HG03025 (cell line): ENCODE measurements around the gene HMX2.

Source experiments
- ATAC-seq: cut with Tn5 transposase; IDR thresholded peaks from one replicate; pipeline ENCODE4 v1.9.1; 2021; ENCODE audit warnings: mild to moderate bottlenecking, moderate library complexity; ENCODE audit not compliant: unreplicated experiment, low FRiP score

The HMX2 gene

DNA sequence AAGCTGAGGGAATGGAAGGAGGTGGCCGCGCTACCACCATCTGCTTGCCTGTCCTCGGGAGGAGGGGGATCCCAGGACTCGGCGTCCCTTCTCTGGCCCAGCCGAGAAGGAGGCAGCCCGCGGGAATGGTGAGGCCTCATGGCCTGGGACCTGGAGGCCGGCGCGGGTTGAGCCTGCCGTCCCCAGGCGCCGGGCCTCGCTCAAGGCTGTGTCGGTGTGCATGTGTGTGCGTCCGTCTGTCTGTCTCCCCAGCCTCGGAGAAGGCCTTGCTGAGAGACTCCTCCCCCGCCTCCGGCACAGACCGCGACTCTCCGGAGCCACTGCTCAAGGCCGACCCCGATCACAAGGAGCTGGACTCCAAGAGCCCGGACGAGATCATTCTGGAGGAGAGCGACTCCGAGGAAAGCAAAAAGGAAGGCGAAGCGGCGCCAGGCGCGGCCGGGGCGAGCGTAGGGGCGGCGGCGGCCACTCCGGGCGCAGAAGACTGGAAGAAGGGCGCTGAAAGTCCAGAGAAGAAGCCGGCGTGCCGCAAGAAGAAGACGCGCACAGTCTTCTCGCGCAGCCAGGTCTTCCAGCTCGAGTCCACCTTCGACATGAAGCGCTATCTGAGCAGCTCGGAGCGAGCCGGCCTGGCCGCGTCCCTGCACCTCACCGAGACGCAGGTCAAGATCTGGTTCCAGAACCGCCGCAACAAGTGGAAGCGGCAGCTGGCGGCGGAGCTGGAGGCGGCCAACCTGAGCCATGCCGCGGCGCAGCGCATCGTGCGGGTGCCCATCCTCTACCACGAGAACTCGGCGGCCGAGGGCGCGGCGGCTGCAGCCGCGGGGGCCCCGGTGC, 10.9 kb upstream of the HMX2 start:
- no peak for ATAC-seq

DNA sequence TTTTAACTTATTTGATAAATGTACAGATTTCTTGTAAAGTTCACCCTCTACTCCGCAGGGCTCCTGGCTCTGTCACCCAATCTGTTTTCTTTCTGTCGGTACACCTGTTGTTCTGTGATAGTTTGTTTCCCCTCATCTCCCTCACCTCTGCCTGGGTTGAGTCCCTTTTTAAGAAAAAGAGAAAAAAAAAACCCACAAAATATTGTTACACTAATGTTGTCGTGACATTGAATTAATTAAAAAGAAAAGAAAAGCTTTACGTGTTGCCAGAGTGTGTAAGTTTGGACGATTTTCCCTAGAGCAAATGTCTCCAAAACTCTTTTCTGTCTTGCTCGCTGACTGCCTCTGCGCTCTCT, 8.8 kb upstream of the HMX2 start:
- ATAC-seq: no peak

DNA sequence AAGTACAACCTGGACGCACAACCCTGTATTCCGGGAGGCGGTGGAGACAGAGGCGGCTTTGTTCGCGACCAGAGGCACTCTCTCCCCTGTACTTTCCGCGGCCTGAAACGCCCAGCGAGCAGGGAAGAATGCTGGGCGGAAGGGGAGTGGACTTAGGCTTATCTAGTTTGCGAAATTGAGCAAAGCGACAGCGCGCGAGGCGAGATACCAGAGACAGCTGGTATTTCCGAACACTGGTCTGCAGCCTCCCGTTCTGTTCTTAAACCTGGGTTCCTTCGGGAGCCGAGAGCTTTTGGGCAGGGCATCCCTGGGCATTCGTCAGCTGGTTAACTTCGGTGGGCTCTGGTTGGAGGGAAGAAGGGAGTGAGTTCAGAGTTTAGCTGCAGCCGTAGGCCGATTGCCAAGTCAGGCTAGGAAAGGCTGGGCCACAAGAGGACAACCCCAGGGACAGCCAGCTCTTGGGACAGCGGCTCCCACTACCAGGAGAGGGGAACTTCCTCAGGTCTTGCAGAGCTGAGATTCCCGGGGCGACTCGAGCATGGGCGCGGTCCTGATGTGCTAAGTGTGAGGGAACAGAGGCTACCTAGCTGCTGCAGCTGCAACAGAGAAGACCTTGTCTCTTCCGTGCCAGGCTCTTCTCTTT, 8.3 kb upstream of the HMX2 start:
- ATAC-seq: no peak

- no peak for ATAC-seq
These were observed 7.6 kb upstream of the HMX2 start for GRCh38 chr10:123140164-123140982.

GRCh38 chr10:123140983-123141390, 6.9 kb upstream of the HMX2 start:
- no peak for ATAC-seq

DNA sequence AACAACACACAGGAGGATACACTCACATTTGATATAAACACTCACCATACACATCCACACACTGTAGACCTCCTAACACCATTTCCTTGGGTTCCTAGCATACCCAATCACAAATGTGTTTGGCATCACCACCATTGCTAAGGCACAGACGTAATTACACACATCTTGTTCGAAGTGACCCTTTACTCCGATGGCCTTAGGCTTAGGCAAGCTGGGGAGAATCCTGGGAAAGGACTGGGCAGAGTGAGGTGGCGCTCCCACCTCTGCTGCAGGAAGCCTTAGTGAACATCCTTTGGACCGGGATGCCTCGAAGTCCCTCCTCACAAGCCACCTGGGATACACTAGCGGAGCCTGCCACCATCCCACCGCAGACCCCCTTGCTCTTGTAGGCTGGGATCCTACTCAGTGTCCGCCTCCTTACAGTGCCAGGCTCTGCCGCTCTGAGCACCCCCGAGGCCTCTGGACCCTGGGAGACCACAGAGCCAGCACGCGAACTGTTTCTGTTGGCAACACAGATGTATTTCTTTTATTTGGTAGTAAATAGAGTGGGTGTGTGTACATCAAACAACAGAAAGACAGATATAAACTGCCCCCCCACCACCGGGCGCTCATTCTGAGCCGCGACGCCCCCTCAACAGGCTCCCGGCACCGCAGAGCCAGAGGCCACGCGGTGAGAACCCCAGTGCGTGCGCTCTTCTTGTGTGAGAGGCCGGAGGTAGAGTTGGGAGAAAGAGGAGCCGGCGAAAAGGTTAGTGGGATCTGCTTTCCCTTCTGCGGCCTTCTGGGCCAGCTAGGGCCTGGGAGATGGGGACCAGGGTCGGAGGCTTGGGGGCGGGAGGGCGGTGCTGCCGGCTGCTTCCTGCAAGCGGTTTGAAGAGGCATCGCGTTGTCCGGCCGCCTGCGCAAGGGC, 5.9 kb upstream of the HMX2 start:
- no peak for ATAC-seq

- ATAC-seq: no peak
These were observed 5.2 kb upstream of the HMX2 start for GRCh38 chr10:123142701-123143161.

DNA sequence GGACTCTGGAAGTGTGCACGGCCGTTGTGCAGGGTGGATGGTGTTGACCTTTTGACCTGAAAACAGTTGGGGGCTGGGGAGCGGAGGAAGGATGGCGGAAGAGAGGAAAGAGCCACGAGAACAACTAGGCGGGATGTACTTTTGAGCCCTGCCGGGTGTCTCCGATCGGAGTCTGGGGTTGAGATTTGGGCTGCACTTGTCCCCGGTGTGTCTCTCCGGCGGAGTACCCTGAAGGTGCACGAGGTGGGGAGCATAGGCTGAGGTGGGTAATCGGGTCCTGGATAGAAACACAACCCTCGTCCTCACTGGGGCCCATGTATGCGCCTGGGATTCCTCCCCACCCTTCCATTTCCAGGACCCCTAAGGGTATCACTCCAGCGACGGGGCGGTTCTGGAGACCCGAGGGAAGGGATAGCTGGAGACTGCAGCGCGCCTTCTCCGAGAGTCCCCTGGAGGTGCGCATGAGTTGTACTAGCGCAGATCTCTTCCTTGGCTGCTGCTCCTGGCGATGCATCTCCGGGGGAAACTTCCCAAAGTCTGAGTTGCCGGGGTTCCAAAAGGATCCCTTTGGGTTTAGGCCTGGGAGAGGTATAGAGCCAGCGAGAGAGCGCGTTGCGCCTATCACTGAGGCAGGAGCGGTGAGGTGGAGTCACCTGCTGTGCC, 4.6 kb upstream of the HMX2 start:
- ATAC-seq: no peak

DNA sequence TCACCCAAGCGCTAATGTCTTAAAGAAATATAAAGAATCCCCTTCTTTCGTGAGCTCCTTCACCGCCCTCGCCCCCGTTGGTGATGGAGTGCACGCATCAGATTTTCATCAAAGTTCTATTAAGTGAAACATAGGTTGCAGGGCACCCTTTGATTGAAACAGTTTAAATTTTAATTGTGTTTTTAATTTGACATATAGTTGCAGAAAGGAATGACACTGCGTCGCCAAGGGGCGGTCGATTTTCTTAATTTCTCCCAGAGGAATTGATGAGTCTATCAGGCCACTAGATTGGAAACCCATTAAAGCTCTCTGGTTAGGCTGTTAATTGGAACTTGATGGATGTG, 4.1 kb upstream of the HMX2 start:
- ATAC-seq: no peak

- ATAC-seq: no peak
These were observed 3.0 kb upstream of the HMX2 start for GRCh38 chr10:123144697-123145541.

DNA sequence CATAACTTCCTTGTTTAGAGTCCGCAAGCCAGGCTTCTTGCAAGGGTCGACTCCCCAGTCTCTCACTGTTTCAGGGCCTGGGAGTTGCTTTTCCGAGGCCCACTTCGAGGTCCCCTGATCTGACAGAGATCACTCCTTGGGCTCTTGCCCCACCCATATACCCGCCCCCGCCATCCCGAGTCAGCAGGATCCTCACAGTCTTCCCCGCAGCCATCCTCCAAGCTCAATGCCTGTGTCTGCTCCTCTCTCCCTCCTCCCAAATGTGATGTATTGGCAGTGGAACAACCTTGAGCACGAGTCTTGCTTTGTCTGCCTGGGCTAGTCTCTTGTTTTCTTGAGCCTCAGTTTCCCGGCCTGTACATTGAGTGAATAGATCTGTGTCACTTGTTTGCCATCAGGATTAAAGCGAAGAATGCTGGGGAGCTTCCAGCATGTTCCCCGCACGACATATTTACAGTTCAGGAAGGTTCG, 2.4 kb upstream of the HMX2 start:
- no peak for ATAC-seq

- no peak for ATAC-seq
These were observed 1.7 kb upstream of the HMX2 start for GRCh38 chr10:123146013-123146893.

- no peak for ATAC-seq
These were observed 872 bp upstream of the HMX2 start for GRCh38 chr10:123146894-123147634.

DNA sequence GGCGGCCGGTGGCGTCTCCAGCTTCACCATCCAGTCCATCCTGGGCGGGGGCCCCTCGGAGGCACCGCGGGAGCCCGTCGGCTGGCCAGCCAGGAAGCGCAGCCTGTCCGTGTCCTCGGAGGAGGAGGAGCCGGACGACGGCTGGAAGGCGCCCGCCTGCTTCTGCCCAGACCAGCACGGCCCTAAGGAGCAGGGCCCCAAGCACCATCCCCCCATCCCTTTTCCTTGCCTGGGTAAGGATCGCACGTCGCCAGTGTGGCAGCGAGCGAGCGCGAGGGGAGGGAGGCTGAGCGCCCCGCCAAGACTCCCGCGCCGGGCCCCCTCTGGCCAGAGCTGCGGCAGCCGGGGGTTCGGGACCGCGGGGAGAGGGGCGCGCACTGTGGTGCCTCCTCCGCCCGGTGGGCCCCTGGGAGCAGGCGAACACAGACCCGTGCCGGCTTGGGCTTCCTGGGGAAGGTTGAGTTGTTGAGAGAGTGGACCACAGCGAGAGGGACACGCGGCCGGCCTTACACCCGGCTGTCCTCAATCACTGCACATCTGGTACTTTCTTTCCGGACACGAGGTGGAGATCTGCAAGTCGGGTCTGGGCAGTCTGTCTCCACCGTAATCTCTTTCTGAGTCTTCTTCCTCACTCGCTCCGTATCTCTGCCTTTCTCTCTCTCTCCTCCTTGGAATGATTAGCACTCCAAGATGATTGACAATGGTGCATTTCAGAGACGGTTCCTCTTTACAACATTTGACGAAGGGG, 652 bp downstream of the HMX2 start:
- ATAC-seq: no peak

DNA sequence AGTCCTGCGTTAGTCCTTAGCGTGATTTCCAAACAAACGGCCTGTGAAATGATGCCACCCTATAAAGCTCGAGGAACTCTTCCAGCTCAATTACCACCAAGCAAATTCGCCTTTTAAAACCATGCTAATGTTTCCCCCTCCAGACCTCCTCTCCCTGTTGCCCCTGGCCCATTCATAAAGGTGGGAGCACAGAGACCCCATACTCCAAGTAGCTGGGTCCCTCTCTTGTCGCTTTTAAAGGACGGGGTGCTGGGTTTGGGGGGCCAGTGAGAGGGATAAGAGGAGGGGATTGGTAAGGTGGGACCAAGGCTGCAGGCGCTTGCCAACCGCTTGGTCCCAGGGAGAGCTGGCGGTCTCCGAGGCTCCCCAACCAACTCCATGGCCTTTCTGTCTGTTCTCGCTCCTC, 1.2 kb downstream of the HMX2 start:
- no peak for ATAC-seq

GRCh38 chr10:123149568-123150270, 1.8 kb downstream of the HMX2 start:
- ATAC-seq: no peak
